Tibial nerve (tissue), 3 donors: ENCODE measurements around the gene MET.

Source experiments
- POLR2A ChIP-seq, 2 donors: fragments of 450-650 bp; IDR thresholded peaks; one replicate each; pipeline ENCODE4 v1.6.1; 2017; ENCODE audit warnings: antibody characterized with exemption in 2 of 2, mild to moderate bottlenecking in 2 of 2, moderate library complexity in 2 of 2
- TF ChIP-seq, protein P1 (sequence below), 5 experiments: fragments of 200-600 bp in 3 of 5; fragments of 450-650 bp in 2 of 5; sonication (generic) in 3 of 5; IDR thresholded peaks; one replicate each; pipeline ENCODE4 v1.5.1; 2016 to 2019; ENCODE audit warnings: antibody characterized with exemption in 5 of 5, mild to moderate bottlenecking in 3 of 5, moderate library complexity in 2 of 5

DNA sequence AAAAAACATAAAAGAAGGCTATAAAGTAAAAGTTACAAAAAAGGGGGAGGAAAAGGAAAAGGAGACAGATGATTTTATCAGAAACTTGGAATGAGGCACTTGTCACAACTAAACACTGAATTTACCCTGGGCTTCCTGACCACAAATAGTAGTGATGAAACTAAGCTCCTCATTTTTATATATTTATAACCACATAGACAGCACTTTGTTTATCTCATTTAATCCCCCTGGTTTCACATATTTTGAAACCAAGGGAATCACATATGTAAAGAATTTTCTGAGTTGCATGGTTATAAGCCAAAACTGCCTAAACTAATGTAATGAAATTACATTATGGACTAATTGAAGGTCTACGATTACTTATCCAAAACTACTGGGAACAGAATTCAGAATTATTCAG, 39.6 kb upstream of the MET start:
- TF ChIP-seq, protein P1, sequence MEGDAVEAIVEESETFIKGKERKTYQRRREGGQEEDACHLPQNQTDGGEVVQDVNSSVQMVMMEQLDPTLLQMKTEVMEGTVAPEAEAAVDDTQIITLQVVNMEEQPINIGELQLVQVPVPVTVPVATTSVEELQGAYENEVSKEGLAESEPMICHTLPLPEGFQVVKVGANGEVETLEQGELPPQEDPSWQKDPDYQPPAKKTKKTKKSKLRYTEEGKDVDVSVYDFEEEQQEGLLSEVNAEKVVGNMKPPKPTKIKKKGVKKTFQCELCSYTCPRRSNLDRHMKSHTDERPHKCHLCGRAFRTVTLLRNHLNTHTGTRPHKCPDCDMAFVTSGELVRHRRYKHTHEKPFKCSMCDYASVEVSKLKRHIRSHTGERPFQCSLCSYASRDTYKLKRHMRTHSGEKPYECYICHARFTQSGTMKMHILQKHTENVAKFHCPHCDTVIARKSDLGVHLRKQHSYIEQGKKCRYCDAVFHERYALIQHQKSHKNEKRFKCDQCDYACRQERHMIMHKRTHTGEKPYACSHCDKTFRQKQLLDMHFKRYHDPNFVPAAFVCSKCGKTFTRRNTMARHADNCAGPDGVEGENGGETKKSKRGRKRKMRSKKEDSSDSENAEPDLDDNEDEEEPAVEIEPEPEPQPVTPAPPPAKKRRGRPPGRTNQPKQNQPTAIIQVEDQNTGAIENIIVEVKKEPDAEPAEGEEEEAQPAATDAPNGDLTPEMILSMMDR (IDR thresholded peaks at IDR 0.05) = no peak
- TF ChIP-seq POLR2A (IDR thresholded peaks at IDR 0.05) = no peak
